SU-DHL-6 (cell line): ENCODE data around the gene ACAT2.

Source experiments
- H2AFZ ChIP-seq: fragments of 200-600 bp; sonication (generic); 2 replicates; pipeline ENCODE4 v1.6.1; 2014; ENCODE audit warnings: low read depth, mild to moderate bottlenecking, moderate library complexity, mixed read lengths, antibody characterized with exemption, low read length; ENCODE audit not compliant: severe bottlenecking
- H3F3A ChIP-seq: fragments of 200-600 bp; shearing (Covaris generic); 2 replicates; pipeline ENCODE4 v1.6.0; 2016; ENCODE audit warnings: antibody characterized with exemption, mild to moderate bottlenecking; ENCODE audit not compliant: insufficient read depth
- H3K27ac ChIP-seq: fragments of 200-600 bp; sonication (generic); 2 replicates; pipeline ENCODE4 v1.5.1; 2016; ENCODE audit warnings: low read depth, mild to moderate bottlenecking, low read length, moderate library complexity, mixed read lengths
- H3K27me3 ChIP-seq: fragments of 200-600 bp; sonication (generic), shearing (Covaris generic); 2 replicates; pipeline ENCODE4 v1.6.0; 2014; ENCODE audit warnings: mild to moderate bottlenecking, low read length
- H3K36me3 ChIP-seq: fragments of 200-600 bp; sonication (generic); 2 replicates; pipeline ENCODE4 v1.6.1; 2014; ENCODE audit warnings: mild to moderate bottlenecking, low read length, mixed read lengths
- H3K4me2 ChIP-seq: fragments of 300-600, 200-600 bp; shearing (Covaris generic), sonication (generic); 2 replicates; pipeline ENCODE4 v1.6.0; 2014; ENCODE audit warnings: low read length, low read depth, mild to moderate bottlenecking; ENCODE audit not compliant: poor library complexity, severe bottlenecking
- H3K4me3 ChIP-seq: fragments of 200-600 bp; sonication (generic); 2 replicates; pipeline ENCODE4 v1.5.1; 2014; ENCODE audit warnings: antibody characterized with exemption, low read length, mild to moderate bottlenecking, mixed read lengths; ENCODE audit not compliant: insufficient read depth, poor library complexity, severe bottlenecking
- H3K79me2 ChIP-seq: fragments of 200-600 bp; sonication (generic); 2 replicates; pipeline ENCODE4 v1.6.1; 2014; ENCODE audit warnings: mild to moderate bottlenecking, low read length, moderate library complexity; ENCODE audit not compliant: insufficient read depth
- H3K9ac ChIP-seq: fragments of 200-600 bp; sonication (generic); 2 replicates; pipeline ENCODE4 v1.7.0; 2014; ENCODE audit warnings: mild to moderate bottlenecking, low read length
- H3K9me2 ChIP-seq: fragments of 200-600 bp; sonication (generic); replicated peaks from 2 replicates; pipeline ENCODE4 v1.6.1; 2014; ENCODE audit warnings: low read length; ENCODE audit not compliant: insufficient read depth
- H3K9me3 ChIP-seq: fragments of 200-600 bp; sonication (generic); 2 replicates; pipeline ENCODE4 v1.6.1; 2014; ENCODE audit warnings: low read length, mixed read lengths; ENCODE audit not compliant: insufficient read depth
- H4K20me1 ChIP-seq: fragments of 200-600 bp; sonication (generic); 2 replicates; pipeline ENCODE4 v1.6.1; 2014; ENCODE audit warnings: low read depth, mild to moderate bottlenecking, antibody characterized with exemption, low read length, moderate library complexity, mixed read lengths
- CTCF ChIP-seq: fragments of 200-600 bp; sonication (generic); IDR thresholded peaks from one replicate; pipeline ENCODE4 v1.5.1; 2017; ENCODE audit warnings: antibody characterized with exemption, mild to moderate bottlenecking, low read length, moderate library complexity; ENCODE audit not compliant: insufficient read depth, poor library complexity, severe bottlenecking
- EZH2phosphoT487 ChIP-seq: fragments of 200-600 bp; sonication (generic), shearing (Covaris generic); conservative IDR thresholded peaks from 2 replicates; pipeline ENCODE4 v1.6.1; 2018; ENCODE audit warnings: mild to moderate bottlenecking, antibody characterized with exemption, low read length, moderate library complexity, mixed read lengths

Gene ACAT2

GRCh38 chr6:159778542-159779103 is 16.8 kb downstream of the ACAT2 start:
- TF ChIP-seq CTCF (no peak), EZH2phosphoT487 (no peak)
- H4K20me1 ChIP-seq: peaks cover 17% of the 10 kb centered on the region

GRCh38 chr6:159788276-159788675 is 26.4 kb downstream of the ACAT2 start:
- Histone ChIP-seq H2AFZ (no peak overlapping the region), H3K4me3 (peak overlapping the region; percentile 79), H3K9me3 (no peaks in the 10 kb centered on the region), H3K27ac (peak overlapping the region; percentile 54; the same call in 1 of the 2 replicates), H4K20me1 (peaks cover 28% of the 10 kb centered on the region; the same call in 1 of the 2 replicates), H3K9ac (peak overlapping the region; percentile 96), H3K4me2 (peak overlapping the region; percentile 88), H3K27me3 (no peaks in the 10 kb centered on the region), H3K36me3 (peaks cover 48% of the 10 kb centered on the region), H3F3A (peaks cover 15% of the 10 kb centered on the region; the same call in 1 of the 2 replicates), H3K79me2 (peaks cover 88% of the 10 kb centered on the region), H3K9me2 (no peaks in the 10 kb centered on the region)
- no peak for TF ChIP-seq EZH2phosphoT487
- TF ChIP-seq CTCF: no peak

More at GRCh38 chr6:159778542-159779103, 16.8 kb downstream of the ACAT2 start:
- Histone ChIP-seq H3K36me3 (peaks cover 65% of the 10 kb centered on the region), H3K9ac (no peak overlapping the region), H3K9me2 (no peaks in the 10 kb centered on the region), H3K79me2 (peaks cover 20% of the 10 kb centered on the region), H3K9me3 (no peaks in the 10 kb centered on the region), H3F3A (peaks cover 77% of the 10 kb centered on the region), H3K27ac (no peak overlapping the region), H2AFZ (no peak overlapping the region), H3K4me2 (no peak overlapping the region), H3K4me3 (no peak overlapping the region), H3K27me3 (no peaks in the 10 kb centered on the region)

GRCh38 chr6:159788753-159789376 is 27.0 kb downstream of the ACAT2 start:
- H2AFZ ChIP-seq: no peak overlapping the region
- peaks cover 28% of the 10 kb centered on the region; the same call in 1 of the 2 replicates for H4K20me1 ChIP-seq
- H3F3A ChIP-seq: peaks cover 12% of the 10 kb centered on the region; the same call in 1 of the 2 replicates
- H3K9ac ChIP-seq: peak overlapping the region; percentile 96
- H3K27ac ChIP-seq: peak overlapping the region; percentile 54
- H3K27me3 ChIP-seq: no peaks in the 10 kb centered on the region
- H3K36me3 ChIP-seq: peaks cover 44% of the 10 kb centered on the region
- peak overlapping the region; percentile 88 for H3K4me2 ChIP-seq
- H3K4me3 ChIP-seq: peak overlapping the region; percentile 79
- peaks cover 87% of the 10 kb centered on the region for H3K79me2 ChIP-seq
- H3K9me2 ChIP-seq: no peaks in the 10 kb centered on the region
- TF ChIP-seq EZH2phosphoT487 (no peak), CTCF (no peak)
- no peaks in the 10 kb centered on the region for H3K9me3 ChIP-seq
